Epithelial cell of prostate (primary cell): ENCODE data around the gene OSBPL6.

Experiments
- DNase-seq: peaks from one replicate; pipeline ENCODE4 v3.0.0-alpha.2; 2011; ENCODE audit warnings: low read depth, low spot score
- H3K27ac ChIP-seq: fragments of 450-650 bp; 2 replicates; pipeline ENCODE4 v1.5.1; 2017; ENCODE audit warnings: mild to moderate bottlenecking

OSBPL6 gene

DNA sequence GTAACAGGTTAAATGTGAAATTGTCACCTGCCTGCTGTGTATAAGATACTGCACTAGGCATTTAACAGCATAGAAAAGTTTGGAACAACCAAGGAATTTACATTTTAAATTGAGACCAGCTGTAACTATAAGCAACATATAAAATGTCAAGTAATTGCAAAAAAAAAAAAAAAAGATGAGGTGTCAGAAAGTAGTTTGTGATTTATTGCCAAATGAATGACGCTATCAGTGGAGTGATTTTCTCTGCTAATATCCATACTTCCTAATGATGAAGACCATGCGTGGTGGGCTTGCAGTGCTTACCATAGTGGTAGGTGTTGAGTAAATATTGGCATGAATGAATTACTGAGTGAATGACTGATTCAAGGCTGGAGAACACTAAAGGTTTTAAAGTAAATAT lies 73.3 kb downstream of the OSBPL6 start:
- H3K27ac ChIP-seq = no peak overlapping the region
- DNase-seq = no peak

DNA sequence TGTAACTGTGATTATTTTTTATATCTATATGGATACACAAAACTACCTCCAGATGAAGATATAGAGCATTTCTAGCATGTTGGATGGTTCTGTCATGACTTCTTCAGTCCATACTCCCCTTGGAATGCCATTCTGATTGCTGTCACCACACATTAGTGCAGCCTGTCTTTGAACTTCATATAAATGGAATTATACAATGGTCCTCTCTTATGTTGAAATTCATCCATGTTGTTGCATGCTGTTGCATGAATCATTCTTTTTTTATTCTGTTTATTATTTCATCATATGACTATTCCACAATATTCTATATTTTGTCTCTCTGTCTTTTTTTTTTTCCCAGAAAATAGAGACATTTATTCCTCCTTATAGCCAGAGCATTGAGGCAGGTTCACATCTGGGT lies 74.1 kb downstream of the OSBPL6 start:
- H3K27ac ChIP-seq = peak overlapping the region; percentile 19
- DNase-seq = peak; percentile 16

DNA sequence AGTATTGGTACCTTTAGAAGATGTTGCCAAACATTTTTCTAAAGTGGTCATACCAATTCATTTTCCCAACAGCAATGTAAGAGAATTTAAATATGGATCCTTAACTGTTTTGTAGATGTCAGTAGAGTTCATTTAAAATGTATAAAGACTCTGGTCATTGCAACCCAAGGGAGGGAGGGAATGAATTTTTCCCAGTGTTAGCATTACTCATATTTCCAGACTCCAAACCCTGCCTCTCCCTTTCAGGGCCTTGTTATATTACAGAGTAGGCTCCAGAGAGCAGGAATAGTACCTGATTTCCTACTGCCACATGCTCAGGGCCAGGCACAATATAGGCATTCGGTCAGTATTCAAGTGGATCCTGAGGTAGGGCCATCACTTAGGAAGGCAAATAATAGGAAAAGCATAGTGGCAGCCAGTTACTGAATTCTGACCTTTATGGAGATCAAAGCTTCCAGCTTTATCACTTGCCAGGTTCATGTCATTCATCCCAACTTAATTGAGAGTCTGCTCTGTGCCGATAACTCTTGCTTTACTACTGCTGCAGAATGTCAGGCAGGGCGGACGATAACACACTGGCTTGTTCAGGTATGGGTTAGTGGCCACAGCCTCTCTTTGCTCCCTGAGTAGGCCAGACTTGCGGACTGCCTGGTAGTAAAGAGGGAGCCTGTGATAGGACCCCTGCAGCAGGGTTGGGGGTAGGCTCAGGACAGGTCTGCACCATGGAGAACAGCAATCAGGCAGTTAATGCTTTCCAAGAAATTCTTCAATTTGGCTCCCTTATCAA lies 75.3 kb downstream of the OSBPL6 start:
- H3K27ac ChIP-seq = peak overlapping the region; percentile 19
- no peak for DNase-seq

DNA sequence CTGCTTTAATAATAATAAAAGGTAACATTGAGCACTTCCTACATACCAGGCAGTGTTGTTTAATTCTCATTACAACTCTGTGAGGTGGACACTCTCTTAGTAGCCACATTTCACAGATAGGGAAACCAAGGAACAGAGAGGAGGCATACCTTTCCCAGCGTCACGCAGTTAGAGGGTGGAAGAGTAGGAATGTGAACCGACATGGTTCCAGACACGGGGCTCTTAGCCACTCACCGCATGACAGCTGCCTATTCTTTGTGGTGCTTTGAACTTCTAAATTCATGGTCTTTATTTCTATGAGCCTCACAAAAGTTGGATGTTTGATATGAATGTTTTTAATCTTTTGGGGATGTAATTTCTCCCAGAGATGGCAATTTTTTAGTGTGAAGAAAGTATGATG lies 76.0 kb downstream of the OSBPL6 start:
- H3K27ac ChIP-seq = no peak overlapping the region
- no peak for DNase-seq

DNA sequence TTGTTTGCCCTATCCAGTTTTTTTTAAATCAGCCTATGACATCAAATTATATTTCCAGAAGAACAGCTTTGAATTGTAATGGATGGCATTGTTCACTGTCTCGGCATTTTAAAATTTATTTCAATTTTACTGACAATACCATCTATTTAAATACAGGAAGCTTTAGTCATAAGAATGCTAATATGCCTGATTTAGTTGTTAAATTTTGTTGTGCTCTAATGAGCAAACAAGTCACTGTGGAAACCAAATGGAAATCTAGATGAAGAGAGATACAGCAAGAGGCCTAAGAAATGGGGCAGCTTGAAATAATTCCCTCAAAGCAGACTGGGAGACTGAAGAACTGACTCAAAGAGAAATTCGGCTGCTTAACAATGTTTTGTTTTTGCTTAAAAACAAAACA lies 76.8 kb downstream of the OSBPL6 start:
- no peak for DNase-seq
- H3K27ac ChIP-seq = no peak overlapping the region

DNA sequence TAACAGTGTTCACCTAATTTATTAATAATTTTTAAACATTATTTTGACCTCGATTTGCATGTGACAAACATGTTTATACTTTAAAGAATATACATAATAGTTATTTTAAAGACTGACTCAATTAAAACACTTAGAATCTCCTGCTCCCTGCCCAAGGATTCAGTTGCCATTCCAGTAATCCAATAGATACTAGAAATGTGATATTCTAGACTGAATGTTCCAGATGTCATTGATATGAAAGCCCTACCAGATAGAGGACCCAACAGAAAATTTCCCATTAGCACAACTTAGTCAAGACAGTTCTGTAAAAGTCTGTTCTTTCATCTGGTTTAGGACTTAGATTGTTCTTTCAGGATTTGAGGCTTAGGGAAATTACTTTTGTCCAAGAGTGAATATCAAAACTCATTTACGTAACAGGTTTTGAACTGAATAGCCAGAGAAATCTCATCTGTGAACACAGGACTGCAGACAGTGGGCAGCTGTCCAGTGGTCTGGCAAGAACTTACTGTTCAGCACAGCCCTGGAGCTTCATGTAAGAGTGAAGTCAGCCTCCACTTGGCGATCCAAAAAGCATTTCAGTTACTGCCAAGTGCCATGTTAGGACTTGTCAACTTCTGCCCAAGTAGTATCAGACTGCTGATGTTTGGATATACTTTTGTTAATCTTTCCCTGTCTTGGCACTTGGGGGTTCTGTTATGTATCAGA lies 77.5 kb downstream of the OSBPL6 start:
- H3K27ac ChIP-seq = peak overlapping the region; percentile 44

DNA sequence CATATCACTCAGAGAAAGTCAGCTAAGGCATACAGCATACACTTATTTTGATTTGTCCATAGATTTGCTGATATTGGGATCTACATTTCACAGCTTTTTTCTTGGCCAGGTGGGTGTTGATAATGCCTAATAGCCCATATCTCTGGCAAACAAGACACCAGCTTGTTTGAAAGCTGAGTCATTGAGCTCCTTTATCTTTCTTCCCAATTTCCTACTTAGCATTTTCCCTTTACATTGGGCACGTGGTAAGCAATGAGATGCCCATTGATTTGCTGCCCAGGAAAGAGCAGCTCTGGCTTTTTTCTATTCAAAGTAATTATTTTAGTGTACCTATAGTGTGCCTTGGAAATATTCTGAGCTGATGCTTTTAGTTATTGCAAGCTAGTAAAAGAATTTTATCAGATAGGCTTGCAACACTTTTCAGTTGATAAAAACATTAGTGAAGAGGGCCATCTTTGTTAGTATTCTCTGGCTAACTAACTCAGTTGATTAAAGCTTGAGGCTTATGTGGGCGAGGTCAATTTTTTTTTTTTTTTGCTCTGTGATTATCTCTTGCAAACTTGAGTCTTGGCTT lies 79.6 kb downstream of the OSBPL6 start:
- H3K27ac ChIP-seq = no peak overlapping the region
- no peak for DNase-seq

More for the DNA sequence above, 77.5 kb downstream of the OSBPL6 start:
- DNase-seq = peak; percentile 33

DNA sequence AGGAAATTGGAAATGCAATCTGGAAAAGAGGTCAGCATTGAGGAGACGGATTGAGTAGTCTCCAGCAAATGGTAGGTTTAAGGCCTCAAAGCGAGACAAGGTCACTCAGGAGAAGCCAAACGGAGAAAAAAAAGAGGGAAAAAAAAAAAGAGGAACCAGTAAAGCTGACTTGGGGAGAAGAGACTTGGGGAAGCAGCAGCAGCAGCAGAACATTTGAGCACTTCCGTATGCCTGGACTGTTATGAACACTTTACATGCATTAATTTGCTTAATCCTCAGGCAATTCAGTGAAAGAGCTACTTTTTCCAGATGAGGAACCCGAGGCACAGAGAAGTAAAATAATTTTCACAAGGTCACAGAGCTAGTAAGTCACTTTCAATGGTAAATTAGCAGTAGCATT lies 81.3 kb downstream of the OSBPL6 start:
- no peak overlapping the region for H3K27ac ChIP-seq
- no peak for DNase-seq

DNA sequence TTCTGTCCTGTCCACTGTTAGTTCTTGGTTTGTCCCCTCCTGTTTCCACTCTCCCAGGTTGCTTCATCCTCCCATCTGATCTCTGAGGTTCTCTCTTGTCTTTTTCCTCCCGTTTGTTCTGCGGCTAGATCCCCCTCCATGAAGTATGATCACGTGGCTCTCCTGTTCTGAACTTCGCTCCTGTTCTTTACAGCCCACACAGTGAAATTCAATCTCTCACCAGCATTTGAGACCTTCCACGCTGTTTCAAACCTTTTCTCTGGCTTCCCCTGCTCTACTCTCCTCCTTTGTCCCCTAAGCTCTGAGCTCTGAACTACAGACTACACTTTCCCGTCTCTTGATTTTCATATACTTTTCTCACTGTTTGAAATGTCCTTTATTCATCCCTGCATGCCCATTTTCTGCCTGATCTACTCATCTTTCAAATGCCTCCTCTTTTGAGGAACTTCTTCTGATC lies 83.5 kb downstream of the OSBPL6 start:
- DNase-seq = no peak
- peak overlapping the region; percentile 30 for H3K27ac ChIP-seq

DNA sequence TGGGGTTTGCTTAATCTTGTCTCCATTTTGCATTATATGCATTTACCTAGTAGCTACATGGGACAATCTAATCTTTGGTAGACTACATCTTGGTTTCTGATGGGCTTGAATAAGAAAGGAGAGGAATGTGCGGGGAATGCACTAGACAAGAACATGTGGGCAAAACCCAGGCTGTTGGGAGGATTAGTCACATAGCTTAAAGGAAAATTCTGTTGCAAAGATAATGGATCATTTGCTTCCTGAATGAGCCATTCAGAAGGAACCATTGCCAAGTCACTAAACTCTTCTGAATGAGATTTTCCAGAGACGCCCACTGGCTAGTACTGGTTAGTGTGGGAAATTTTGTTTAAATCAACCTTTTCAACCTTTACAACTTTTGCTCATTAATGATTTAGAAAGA lies 84.8 kb downstream of the OSBPL6 start:
- peak; percentile 65 for DNase-seq
- H3K27ac ChIP-seq = peak overlapping the region; percentile 30

DNA sequence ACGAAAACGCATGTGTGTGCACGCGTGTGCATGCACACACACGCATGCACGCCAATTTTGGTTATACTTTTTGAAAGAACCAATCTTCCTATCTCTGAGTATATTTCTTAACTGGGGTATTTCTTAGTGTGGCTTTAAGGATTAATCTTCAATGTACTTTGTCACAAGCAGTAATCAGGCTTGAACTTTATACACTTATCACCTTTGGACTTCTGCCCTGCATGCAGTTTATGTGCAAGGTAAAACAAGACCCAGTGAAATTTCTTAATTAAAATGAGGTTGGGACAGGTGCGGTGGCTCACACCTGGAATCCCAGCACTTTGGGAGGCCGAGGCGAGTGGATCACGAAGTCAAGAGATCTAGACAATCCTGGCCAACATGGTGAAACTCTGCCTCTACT lies 85.3 kb downstream of the OSBPL6 start:
- DNase-seq = no peak

DNA sequence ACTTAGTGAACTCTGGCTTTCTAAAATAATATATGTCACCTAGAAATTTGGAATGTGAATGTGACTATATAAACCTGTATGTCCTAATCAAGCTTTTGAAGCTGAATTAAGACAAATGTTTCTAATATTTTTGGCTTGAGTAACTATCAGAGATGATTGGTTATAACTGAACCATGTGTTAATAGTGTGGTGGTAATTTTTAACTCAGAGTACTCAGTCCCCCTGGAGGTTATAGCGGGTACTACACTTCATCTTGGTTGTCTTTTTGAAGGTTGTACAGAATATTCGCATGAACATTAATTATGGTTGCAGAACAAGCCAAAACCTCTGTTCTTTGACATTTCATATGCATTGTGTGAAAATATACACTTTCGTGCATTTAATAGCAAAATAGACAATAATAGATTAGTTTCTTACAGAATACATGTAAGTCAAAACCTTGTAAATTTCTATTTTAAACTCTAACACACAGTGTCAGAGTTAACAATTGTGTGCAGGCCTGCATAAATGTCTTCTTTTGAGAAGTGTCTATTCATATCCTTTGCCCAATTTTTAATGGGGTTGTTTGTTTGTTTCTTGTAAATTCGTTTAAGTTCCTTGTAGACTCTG lies 86.0 kb downstream of the OSBPL6 start:
- DNase-seq = no peak

More for the DNA sequence above, 85.3 kb downstream of the OSBPL6 start:
- H3K27ac ChIP-seq = peak overlapping the region; percentile 30

DNA sequence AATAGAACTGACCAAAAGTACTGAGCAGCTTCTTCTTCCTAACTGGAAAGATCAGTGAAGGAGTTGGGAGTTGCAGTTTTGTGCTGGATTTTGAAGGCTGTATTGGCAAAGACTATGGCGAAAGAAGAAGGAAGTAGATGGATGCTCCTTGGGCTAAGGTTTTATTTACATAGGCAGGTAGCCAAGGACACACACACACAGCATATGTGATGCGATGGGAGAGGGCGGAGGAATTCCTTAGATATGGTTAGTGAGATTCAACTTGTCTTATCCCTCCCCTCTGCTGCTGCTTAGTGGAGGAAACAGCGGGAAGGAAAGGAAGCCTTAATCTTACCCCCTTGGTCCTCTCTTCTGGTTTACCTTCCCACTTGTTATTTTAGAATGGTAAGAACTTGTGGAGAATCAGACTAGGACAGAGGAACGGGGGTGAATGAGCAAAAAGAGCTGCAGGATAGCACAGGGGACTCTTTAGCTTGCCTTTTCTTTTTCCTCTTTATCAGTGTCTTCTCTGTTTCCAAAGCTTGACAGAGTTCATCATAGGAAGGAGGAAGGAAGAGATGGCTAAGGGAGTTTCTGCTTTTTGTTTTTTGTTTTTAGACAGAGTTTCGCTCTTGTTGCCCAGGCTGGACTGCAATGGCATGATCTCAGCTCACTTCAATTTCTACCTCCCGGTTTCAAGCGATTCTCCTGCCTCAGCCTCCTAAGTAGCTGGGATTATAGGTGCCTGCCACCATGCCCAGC lies 87.9 kb downstream of the OSBPL6 start:
- no peak for DNase-seq
- H3K27ac ChIP-seq = no peak overlapping the region

More for the DNA sequence above, 86.0 kb downstream of the OSBPL6 start:
- H3K27ac ChIP-seq = no peak overlapping the region

DNA sequence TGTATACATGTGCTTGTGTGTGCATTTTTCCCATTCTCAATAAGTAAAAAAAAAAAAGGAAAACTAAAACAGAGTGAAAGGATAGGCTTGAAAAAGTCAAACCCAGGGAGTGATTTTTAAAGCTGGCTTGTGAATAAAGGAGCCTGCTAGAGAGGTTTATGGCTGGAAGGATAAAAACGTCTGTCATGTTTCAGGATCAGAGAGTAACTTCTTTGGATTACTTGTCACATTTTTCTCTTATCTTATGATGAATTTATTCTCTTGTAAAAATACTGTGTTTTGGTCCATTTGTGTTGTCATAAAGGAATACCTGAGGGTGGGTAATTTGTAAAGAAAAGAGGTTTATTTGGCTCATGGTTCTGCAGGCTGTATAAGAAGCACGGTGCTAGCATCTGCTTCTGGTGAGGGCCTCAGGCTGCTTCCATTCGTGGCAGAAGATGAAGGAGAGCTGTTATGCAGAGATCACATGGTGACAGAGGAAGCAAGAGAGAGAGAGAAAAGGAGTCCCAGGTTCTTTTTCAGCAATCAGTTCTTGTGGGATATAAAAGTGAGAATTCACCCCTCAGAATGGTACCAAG lies 89.1 kb downstream of the OSBPL6 start:
- no peak for DNase-seq
- no peak overlapping the region for H3K27ac ChIP-seq

DNA sequence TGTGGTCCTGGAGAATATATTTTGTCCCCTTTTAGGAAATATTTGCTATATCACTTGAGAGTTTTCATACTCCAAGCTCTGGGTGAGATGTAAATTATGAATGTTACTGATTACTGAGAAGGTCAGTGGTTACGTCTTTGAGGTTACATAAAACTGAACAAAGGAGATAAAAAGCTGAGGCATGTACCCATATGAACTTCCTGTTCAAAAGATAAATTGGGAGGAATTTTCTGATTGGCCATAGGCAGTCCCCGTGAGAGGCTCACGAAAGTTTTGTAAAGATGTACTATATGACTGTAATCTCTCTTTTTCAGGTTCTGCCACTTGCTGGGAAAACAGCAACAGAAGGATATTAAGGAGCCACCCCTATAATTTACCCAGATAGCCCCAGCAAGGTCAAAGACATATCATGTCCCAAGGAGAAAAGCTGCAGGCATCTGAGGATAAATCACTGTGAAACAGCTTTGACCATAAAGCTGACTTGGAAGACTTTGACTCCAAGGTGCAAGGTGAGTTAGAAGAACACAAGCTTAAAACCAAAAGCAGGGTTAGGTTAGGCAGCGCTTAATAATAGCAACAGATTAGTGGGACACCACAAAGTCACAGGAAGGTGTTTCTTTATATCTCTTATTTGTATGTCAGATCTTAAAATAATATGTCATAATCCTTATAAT lies 90.4 kb downstream of the OSBPL6 start:
- H3K27ac ChIP-seq = no peak overlapping the region
- no peak for DNase-seq

DNA sequence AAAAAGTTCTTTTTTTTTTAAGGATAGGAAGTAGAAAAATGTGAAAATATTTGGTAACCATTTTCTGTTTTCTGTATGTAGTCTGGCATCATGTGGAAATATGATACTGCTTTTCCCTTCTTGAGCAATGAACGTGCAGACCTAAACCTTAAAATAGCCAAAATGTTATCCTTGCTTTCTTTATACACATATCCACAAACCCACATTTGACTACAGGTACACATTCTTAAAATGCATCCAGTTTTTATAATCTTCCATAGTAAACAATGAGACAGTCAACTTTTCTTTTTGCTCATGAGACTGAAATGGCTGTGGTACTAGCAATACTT lies 90.9 kb downstream of the OSBPL6 start:
- H3K27ac ChIP-seq = no peak overlapping the region
- DNase-seq = no peak

DNA sequence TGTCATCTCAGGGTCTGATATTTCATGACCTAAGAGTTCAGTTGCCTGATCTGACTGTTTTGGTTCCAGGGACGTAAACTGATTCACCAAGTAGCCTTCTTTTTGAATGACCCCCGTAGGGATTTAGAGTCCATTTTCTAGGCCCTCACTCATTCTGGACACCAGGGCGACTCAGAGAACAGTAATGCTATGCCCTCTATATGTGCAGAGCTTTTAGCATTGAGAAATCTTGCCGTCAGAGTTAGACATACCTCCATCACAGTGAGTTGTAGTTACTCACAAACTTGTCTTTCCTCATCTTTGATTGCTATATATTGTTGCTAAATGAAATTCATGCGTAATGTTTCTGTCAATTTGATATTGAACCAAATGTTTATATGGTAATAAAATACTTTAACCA lies 92.3 kb downstream of the OSBPL6 start:
- H3K27ac ChIP-seq = no peak overlapping the region
- no peak for DNase-seq

DNA sequence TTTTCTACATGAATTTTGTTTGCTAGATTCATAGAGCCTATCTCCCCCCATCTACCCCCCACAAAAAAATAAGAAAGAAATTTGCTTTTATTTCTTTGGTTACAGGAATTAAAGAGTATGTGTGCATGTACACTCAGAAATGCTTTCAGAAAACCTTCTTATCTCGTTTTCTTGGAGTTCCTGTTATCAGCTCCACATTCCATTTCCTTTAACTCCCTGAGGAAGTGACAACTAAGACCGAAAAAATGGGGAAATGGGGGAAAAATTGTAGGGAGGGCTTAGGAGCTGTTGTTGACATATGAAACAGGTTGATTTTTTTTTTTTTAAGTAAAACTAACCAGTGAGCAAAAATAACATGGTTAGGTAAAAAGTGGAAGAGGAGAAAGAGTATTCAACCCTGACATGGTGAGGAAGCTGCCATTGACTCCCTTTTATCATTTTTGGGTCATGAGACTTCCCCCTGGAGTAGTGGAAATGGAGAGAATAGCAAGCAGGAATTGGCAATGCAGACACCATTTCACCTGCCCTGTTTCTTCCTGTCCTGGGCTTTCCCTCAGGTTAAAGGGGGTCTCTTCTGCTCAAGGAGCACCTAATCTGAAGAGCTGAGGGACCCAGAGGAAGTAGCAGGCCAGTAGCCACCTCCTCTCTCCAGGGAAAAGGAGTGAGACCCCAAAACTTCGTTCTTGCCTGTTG lies 93.5 kb downstream of the OSBPL6 start:
- DNase-seq = no peak
- no peak overlapping the region for H3K27ac ChIP-seq

DNA sequence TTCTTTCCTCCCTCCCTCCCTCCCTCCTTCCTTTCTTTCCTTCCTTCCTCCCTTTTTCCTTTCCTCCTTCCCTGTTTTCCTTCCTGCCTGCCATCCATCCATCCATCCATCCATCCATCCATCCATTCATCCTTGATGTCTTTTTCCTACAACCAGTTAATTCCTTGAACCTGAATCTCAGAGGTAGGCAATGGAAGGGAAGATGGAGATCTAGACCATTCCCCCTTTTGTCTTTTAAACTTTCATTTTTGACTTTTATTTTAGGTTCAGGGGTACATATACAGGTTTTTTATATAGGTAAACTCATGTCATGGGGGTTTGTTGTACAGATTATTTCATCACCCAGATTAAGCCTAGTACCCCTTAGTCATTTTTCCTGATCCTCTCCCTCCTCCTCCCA lies 97.4 kb downstream of the OSBPL6 start:
- no peak for DNase-seq
- no peak overlapping the region for H3K27ac ChIP-seq
